CD4-positive, alpha-beta T cell (primary cell): ENCODE measurements around the gene IL13RA1. TPM values are rescaled to one million over a fixed set of nuclear protein-coding genes. Genes with fewer than 3 reads are reported as not detected.

ENCODE experiments used
- ATAC-seq: fragments of 200-7000 bp; cut with Tn5 transposase; one replicate; pipeline ENCODE4 v1.10.0; 2022; ENCODE audit warnings: mild to moderate bottlenecking; ENCODE audit not compliant: poor library complexity
- CTCF ChIA-PET: fragments of 350-600 bp; sonication (Branson Sonifier 250); formaldehyde crosslinking; loops from one replicate; lab custom pipeline; 2021; ENCODE audit warnings: antibody characterized with exemption, inconsistent platforms; lab: Charles Lee
- POLR2A ChIA-PET: fragments of 350-600 bp; sonication (Branson Sonifier 250); formaldehyde crosslinking; loops from one replicate; lab custom pipeline; 2021; ENCODE audit warnings: antibody characterized with exemption, inconsistent platforms; lab: Charles Lee
- DNase-seq, 14 experiments: peaks; one replicate each; pipeline ENCODE4 v3.0.0-alpha.2; 2013 to 2020; ENCODE audit warnings: mixed read lengths in 2 of 14
- H3K27ac ChIP-seq, 2 donors: one replicate each; pipeline versions ENCODE4 v1.5.1 to v1.7.0; 2013; ENCODE audit warnings: low read length in 2 of 2, low read depth in 1 of 2, mild to moderate bottlenecking in 1 of 2
- H3K27me3 ChIP-seq, 2 experiments: 1 replicate in 1 of 2; 2 replicates in 1 of 2; pipeline versions ENCODE4 v1.6.1 to v1.7.0; 2013; ENCODE audit warnings: low read length in 2 of 2, control low read depth in 1 of 2, mild to moderate bottlenecking in 1 of 2, moderate library complexity in 1 of 2; ENCODE audit not compliant: insufficient read depth in 2 of 2, control insufficient read depth in 1 of 2
- H3K36me3 ChIP-seq: one replicate; pipeline ENCODE4 v1.6.1; 2013; ENCODE audit warnings: low read length, control low read depth; ENCODE audit not compliant: insufficient read depth
- H3K4me1 ChIP-seq: one replicate; pipeline ENCODE4 v1.6.1; 2013; ENCODE audit warnings: low read length, control low read depth; ENCODE audit not compliant: insufficient read depth
- H3K4me3 ChIP-seq: one replicate; pipeline ENCODE4 v1.5.1; 2013; ENCODE audit warnings: mild to moderate bottlenecking, low read length, moderate library complexity
- H3K9me3 ChIP-seq, 2 experiments: 1 replicate in 1 of 2; 2 replicates in 1 of 2; pipeline versions ENCODE4 v1.6.1 to v1.7.0; 2013; ENCODE audit warnings: low read length in 2 of 2, mild to moderate bottlenecking in 2 of 2, control low read depth in 1 of 2, moderate library complexity in 1 of 2; ENCODE audit not compliant: control insufficient read depth in 1 of 2, insufficient read depth in 1 of 2
- H3K27ac Mint-ChIP-seq: one replicate; pipeline ENCODE4 v1.8.0; 2020; ENCODE audit warnings: mixed read lengths
- H3K27me3 Mint-ChIP-seq: one replicate; pipeline ENCODE4 v1.8.0; 2021; ENCODE audit warnings: mixed read lengths
- H3K36me3 Mint-ChIP-seq: one replicate; pipeline ENCODE4 v1.8.0; 2021; ENCODE audit warnings: low read depth, mixed read lengths
- H3K4me1 Mint-ChIP-seq: one replicate; pipeline ENCODE4 v1.8.0; 2021; ENCODE audit warnings: low read depth, mixed read lengths
- H3K4me3 Mint-ChIP-seq: one replicate; pipeline ENCODE4 v1.8.0; 2020; ENCODE audit warnings: mild to moderate bottlenecking, mixed read lengths
- H3K9me3 Mint-ChIP-seq: one replicate; pipeline ENCODE4 v1.8.0; 2020; ENCODE audit warnings: mixed read lengths
- intact Hi-C, 2 experiments: fragments of 100-400 bp; cut with DNase I in 1 of 2; cut with micrococcal nuclease in 1 of 2; formaldehyde crosslinking; loops; one replicate each; pipeline versions ENCODE4 v1.15.1 to v1.9.0; 2023 to 2025; cut with DNase I, micrococcal nuclease
- total RNA-seq, 174 experiments: library from RNA in 2 of 174; stranded (reverse) in 2 of 174; gene quantifications; one replicate each; pipeline ENCODE4 v1.2.3 and lab custom pipeline; 2021 to 2026
- TF ChIP-seq, protein P1 (sequence below): fragments of 200-600 bp; IDR thresholded peaks from one replicate; pipeline ENCODE4 v1.8.0; 2022; ENCODE audit warnings: antibody characterized with exemption, mild to moderate bottlenecking

IL13RA1 gene
- total RNA-seq, 2 experiments from 2014 or later: 0.69 to 0.78 TPM

DNA sequence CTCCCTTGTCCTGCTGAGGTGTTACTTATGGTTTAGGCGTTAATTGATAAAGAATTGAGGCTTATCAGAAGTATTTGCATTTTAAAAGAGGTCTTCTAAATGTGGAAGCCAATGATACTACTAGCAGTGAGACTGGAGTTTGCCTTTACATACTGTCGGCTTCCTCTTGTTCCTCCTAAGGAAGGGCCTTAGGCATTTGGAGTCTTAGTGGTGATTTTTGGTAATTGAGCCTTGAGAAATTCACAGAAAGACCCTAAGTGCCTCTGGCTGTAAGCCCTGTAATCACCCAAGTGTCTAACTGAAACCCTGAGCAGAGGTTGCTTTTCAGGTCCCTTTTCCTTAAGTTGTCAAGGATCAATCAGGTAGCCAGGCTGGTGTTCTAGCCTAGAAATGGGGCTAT lies 14.8 kb downstream of the IL13RA1 start:
- Mint-ChIP-seq H3K36me3 (no peaks in the 10 kb centered on the region), H3K4me1 (no peaks in the 10 kb centered on the region), H3K9me3 (no peaks in the 10 kb centered on the region), H3K27me3 (no peaks in the 10 kb centered on the region), H3K27ac (no peak overlapping the region), H3K4me3 (no peak overlapping the region)
- H3K9me3 ChIP-seq: no peaks in the 10 kb centered on the region
- no peak overlapping the region for H3K4me3 ChIP-seq
- H3K27me3 ChIP-seq: no peaks in the 10 kb centered on the region
- H3K27ac ChIP-seq: no peak overlapping the region
- no peaks in the 10 kb centered on the region for H3K4me1 ChIP-seq
- POLR2A ChIA-PET: no interaction called here
- ATAC-seq (no peak), DNase-seq (no peak)
- no peaks in the 10 kb centered on the region for H3K36me3 ChIP-seq
- TF ChIP-seq, protein P1, sequence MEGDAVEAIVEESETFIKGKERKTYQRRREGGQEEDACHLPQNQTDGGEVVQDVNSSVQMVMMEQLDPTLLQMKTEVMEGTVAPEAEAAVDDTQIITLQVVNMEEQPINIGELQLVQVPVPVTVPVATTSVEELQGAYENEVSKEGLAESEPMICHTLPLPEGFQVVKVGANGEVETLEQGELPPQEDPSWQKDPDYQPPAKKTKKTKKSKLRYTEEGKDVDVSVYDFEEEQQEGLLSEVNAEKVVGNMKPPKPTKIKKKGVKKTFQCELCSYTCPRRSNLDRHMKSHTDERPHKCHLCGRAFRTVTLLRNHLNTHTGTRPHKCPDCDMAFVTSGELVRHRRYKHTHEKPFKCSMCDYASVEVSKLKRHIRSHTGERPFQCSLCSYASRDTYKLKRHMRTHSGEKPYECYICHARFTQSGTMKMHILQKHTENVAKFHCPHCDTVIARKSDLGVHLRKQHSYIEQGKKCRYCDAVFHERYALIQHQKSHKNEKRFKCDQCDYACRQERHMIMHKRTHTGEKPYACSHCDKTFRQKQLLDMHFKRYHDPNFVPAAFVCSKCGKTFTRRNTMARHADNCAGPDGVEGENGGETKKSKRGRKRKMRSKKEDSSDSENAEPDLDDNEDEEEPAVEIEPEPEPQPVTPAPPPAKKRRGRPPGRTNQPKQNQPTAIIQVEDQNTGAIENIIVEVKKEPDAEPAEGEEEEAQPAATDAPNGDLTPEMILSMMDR: no peak
- intact Hi-C loops: no loop called here
- CTCF ChIA-PET: no interaction called here

DNA sequence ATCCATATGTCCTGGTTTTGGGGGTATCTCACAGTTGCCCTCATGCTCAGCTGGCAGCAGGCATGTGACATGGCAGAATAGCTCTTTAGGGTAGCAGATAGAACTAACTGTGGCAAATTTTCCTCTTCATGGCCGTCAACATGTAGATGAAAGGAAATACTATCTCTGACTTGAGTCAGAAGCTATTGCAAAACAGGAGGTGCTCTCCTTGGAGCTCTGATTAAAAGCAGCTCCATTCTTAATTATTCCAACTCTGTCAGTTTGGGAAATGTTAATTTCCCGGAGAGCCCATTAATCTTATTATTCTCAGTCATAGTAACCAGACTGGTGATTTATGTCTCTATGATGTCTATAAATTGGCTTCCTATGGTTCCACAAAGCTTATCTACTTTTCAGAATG lies 18.2 kb downstream of the IL13RA1 start:
- ChIA-PET CTCF (no interaction called here), POLR2A (no interaction called here)
- H3K4me1 ChIP-seq: no peaks in the 10 kb centered on the region
- Mint-ChIP-seq H3K4me1 (no peaks in the 10 kb centered on the region), H3K9me3 (no peaks in the 10 kb centered on the region), H3K4me3 (no peak overlapping the region), H3K36me3 (no peaks in the 10 kb centered on the region), H3K27me3 (no peaks in the 10 kb centered on the region), H3K27ac (no peak overlapping the region)
- H3K36me3 ChIP-seq: no peaks in the 10 kb centered on the region
- no peak overlapping the region for H3K4me3 ChIP-seq
- H3K27me3 ChIP-seq: no peaks in the 10 kb centered on the region
- H3K9me3 ChIP-seq: no peaks in the 10 kb centered on the region
- intact Hi-C loops: no loop called here
- DNase-seq (no peak), ATAC-seq (no peak)
- H3K27ac ChIP-seq: no peak overlapping the region
- TF ChIP-seq, protein P1: no peak

DNA sequence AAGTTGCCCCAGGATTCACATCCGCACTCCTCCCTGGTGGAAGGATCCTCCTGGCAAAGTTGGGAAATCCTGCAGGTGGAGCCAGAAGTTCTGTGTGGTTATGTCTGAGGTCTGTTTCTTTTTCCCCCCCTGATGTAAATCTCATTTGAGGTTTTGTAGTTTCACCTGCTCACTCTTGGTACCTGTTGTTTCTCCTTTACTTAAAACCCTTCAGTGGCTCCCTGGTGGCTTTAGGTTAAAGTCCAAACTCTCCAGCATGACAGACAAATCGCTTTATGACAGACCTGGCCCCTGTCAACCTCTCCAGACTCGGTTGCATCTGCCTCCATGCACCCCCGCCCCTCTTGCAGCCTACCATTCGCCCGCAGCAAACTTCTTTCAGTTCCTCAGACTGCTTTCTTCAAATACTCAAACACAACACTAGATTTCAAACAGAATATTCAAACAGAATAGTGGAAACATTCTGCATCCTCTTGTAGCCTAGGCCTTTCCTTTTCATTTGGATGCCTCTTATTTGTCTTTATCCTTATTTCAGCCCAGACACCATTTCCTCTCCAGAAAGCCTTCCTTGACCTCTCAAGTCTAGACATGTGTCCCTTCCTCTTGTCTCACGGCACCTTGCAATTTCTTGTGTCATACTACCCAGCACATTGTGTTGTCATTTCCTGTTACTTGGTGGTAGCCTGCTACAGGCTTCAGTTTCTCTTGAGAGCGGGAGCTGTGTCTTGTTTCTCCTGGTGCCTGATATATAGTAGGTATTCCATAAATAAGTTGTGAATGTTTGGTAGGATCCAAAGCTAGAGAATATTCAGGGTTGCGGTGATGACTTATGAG lies 24.8 kb downstream of the IL13RA1 start:
- ATAC-seq (no peak), DNase-seq (peak in 3 of 14 experiments; percentile 2 to 31 (median 14))
- Histone ChIP-seq H3K36me3 (no peaks in the 10 kb centered on the region), H3K9me3 (no peaks in the 10 kb centered on the region), H3K4me1 (no peaks in the 10 kb centered on the region), H3K4me3 (no peak overlapping the region), H3K27me3 (no peaks in the 10 kb centered on the region), H3K27ac (no peak overlapping the region)
- Mint-ChIP-seq H3K27me3 (peaks cover 3% of the 10 kb centered on the region), H3K36me3 (no peaks in the 10 kb centered on the region), H3K27ac (no peak overlapping the region), H3K4me3 (no peak overlapping the region), H3K9me3 (no peaks in the 10 kb centered on the region), H3K4me1 (no peaks in the 10 kb centered on the region)
- intact Hi-C loops: no loop called here
- POLR2A ChIA-PET: no interaction called here
- CTCF ChIA-PET: no interaction called here
- TF ChIP-seq, protein P1: no peak
